IPS-NIHi11 (cell line): ENCODE data around the gene NUP43.
"Not testable (repeated sequence)": the region's sequence is repeated elsewhere in the genome, so short reads cannot be mapped to it uniquely, and the experiment has no call there.

ENCODE experiments used
- DNase-seq: peaks from one replicate; pipeline ENCODE4 v3.0.0; 2012; ENCODE audit warnings: mixed read lengths, low spot score

Gene NUP43

GRCh38 chr6:149691201-149691600, 55.1 kb downstream of the NUP43 start:
- no peak for DNase-seq

GRCh38 chr6:149686230-149686629, 60.1 kb downstream of the NUP43 start:
- no peak for DNase-seq

GRCh38 chr6:149683256-149683859, 63.0 kb downstream of the NUP43 start:
- no peak for DNase-seq

- not testable (repeated sequence) for DNase-seq
Measured at GRCh38 chr6:149681845-149682244, 64.5 kb downstream of the NUP43 start.

- DNase-seq = no peak
Measured at GRCh38 chr6:149681209-149681608, 65.1 kb downstream of the NUP43 start.

GRCh38 chr6:149680503-149680902, 65.8 kb downstream of the NUP43 start:
- DNase-seq = no peak
